SK-N-SH (cell line): ENCODE results near the gene METRNL. TPM values are rescaled to one million over a fixed set of nuclear protein-coding genes. Genes with fewer than 3 reads are reported as not detected.

Experiments
- CTCF ChIA-PET: fragments of 300-600, 350-600 bp; formaldehyde crosslinking; extraction: SDS; loops from one replicate; lab custom pipeline; 2021; lab: Yijun Ruan, JAX
- POLR2A ChIA-PET: fragments of 350-600 bp; sonication (Branson Sonifier 250); formaldehyde crosslinking; extraction: SDS; loops from one replicate; lab custom pipeline; 2020; ENCODE audit warnings: antibody characterized with exemption, inconsistent platforms; lab: Yijun Ruan, JAX
- DNase-seq: peaks from one replicate; pipeline ENCODE4 v3.0.0; 2012
- H2AFZ ChIP-seq: fragments of 200-600 bp; sonication (generic); 2 replicates; pipeline ENCODE4 v1.8.1; 2016; ENCODE audit warnings: antibody characterized with exemption, mild to moderate bottlenecking, low read depth
- H3F3A ChIP-seq: fragments of 200-600 bp; sonication (generic); replicated peaks from 2 replicates; pipeline ENCODE3; 2016; ENCODE audit warnings: antibody characterized with exemption, mild to moderate bottlenecking; ENCODE audit not compliant: insufficient read depth
- H3K27ac ChIP-seq, 2 experiments: fragments of 200-500 bp in 1 of 2; fragments of 200-600 bp in 1 of 2; sonication (Bioruptor generic) in 1 of 2; sonication (generic), shearing (Covaris generic) in 1 of 2; 2 replicates each; pipeline versions ENCODE4 v1.5.1 to v1.6.1; 2014 to 2016; ENCODE audit warnings: low read depth in 2 of 2, inconsistent platforms in 1 of 2, low read length in 1 of 2, mild to moderate bottlenecking in 1 of 2, mixed read lengths in 1 of 2
- H3K27me3 ChIP-seq: fragments of 200-600 bp; sonication (generic), shearing (Covaris generic); 2 replicates; pipeline ENCODE4 v1.6.1; 2016; ENCODE audit warnings: mixed run types; ENCODE audit not compliant: insufficient read depth
- H3K36me3 ChIP-seq, 2 experiments: fragments of 200-500 bp in 1 of 2; fragments of 200-600 bp in 1 of 2; sonication (Bioruptor generic) in 1 of 2; sonication (generic) in 1 of 2; replicated peaks in 1 of 2; 2 replicates each; pipeline versions ENCODE3 to v1.5.1; 2014 to 2016; ENCODE audit warnings: low read length in 1 of 2, mild to moderate bottlenecking in 1 of 2; ENCODE audit not compliant: insufficient read depth in 2 of 2, control insufficient read depth in 1 of 2
- H3K4me1 ChIP-seq, 2 experiments: fragments of 200-500 bp in 1 of 2; fragments of 200-600 bp in 1 of 2; sonication (Bioruptor generic) in 1 of 2; sonication (generic), shearing (Covaris generic) in 1 of 2; 2 replicates each; pipeline versions ENCODE4 v1.5.1 to v1.6.1; 2014 to 2016; ENCODE audit warnings: low read depth in 1 of 2, low read length in 1 of 2, mixed run types in 1 of 2; ENCODE audit not compliant: insufficient read depth in 2 of 2, control insufficient read depth in 1 of 2
- H3K4me2 ChIP-seq: fragments of 200-600 bp; sonication (generic), shearing (Covaris generic); 2 replicates; pipeline ENCODE4 v1.6.1; 2017; ENCODE audit warnings: mixed run types
- H3K4me3 ChIP-seq, 2 experiments: fragments of 200-500 bp in 1 of 2; fragments of 200-600 bp in 1 of 2; sonication (Bioruptor generic) in 1 of 2; sonication (generic), shearing (Covaris generic) in 1 of 2; 2 replicates each; pipeline versions ENCODE4 v1.5.1 to v1.8.1; 2014 to 2016; ENCODE audit warnings: low read depth in 2 of 2, inconsistent platforms in 1 of 2, low read length in 1 of 2, mild to moderate bottlenecking in 1 of 2, mixed read lengths in 1 of 2, moderate library complexity in 1 of 2
- H3K79me2 ChIP-seq: fragments of 200-600 bp; sonication (generic); 2 replicates; pipeline ENCODE4 v1.8.1; 2017; ENCODE audit warnings: mild to moderate bottlenecking; ENCODE audit not compliant: insufficient read depth
- H3K9ac ChIP-seq: fragments of 200-600 bp; sonication (generic); 2 replicates; pipeline ENCODE4 v1.6.1; 2017; ENCODE audit warnings: mixed run types
- H3K9me2 ChIP-seq: fragments of 200-600 bp; sonication (generic); 2 replicates; pipeline ENCODE4 v1.6.1; 2017; ENCODE audit warnings: mixed run types
- H3K9me3 ChIP-seq: fragments of 200-600 bp; sonication (generic); 2 replicates; pipeline ENCODE4 v1.6.1; 2017; ENCODE audit warnings: mixed run types, mild to moderate bottlenecking, moderate library complexity
- H4K20me1 ChIP-seq: fragments of 200-600 bp; sonication (generic); 2 replicates; pipeline ENCODE4 v1.6.1; 2017; ENCODE audit warnings: mild to moderate bottlenecking, mixed run types; ENCODE audit not compliant: insufficient read depth
- ELF1 ChIP-seq: IDR thresholded peaks from 2 replicates; pipeline ENCODE4 v1.4.0; 2012
- FOSL2 ChIP-seq: IDR thresholded peaks from 2 replicates; pipeline ENCODE4 v1.4.0; 2012; ENCODE audit warnings: low read depth, mild to moderate bottlenecking, moderate library complexity, borderline replicate concordance
- FOXM1 ChIP-seq: IDR thresholded peaks from 2 replicates; pipeline ENCODE4 v1.4.0; 2012; ENCODE audit warnings: low read depth, mild to moderate bottlenecking
- GABPA ChIP-seq: IDR thresholded peaks from 2 replicates; pipeline ENCODE4 v1.4.0; 2012; ENCODE audit warnings: low read depth, mild to moderate bottlenecking
- GATA2 ChIP-seq: sonication (generic); formaldehyde crosslinking; IDR thresholded peaks from 2 replicates; pipeline ENCODE4 v1.5.0; 2020; ENCODE audit warnings: mild to moderate bottlenecking, missing genetic modification reagents
- JUND ChIP-seq: IDR thresholded peaks from 2 replicates; pipeline ENCODE4 v1.4.0; 2012
- MXI1 ChIP-seq: IDR thresholded peaks from 2 replicates; pipeline ENCODE4 v1.6.1; 2012; ENCODE audit warnings: mild to moderate bottlenecking, low read depth, low read length, improper control_type of control experiment
- NFIC ChIP-seq: IDR thresholded peaks from 2 replicates; pipeline ENCODE4 v1.4.0; 2012; ENCODE audit warnings: borderline replicate concordance
- NRF1 ChIP-seq: IDR thresholded peaks from 2 replicates; pipeline ENCODE4 v1.6.1; 2012; ENCODE audit warnings: low read depth, mild to moderate bottlenecking, low read length
- SIN3A ChIP-seq: IDR thresholded peaks from 2 replicates; pipeline ENCODE4 v1.6.1; 2012; ENCODE audit warnings: low read depth, mild to moderate bottlenecking, low read length, moderate library complexity, borderline replicate concordance
- SMC3 ChIP-seq: IDR thresholded peaks from 2 replicates; pipeline ENCODE4 v1.6.1; 2012; ENCODE audit warnings: low read depth, low read length, improper control_type of control experiment
- TAF1 ChIP-seq: IDR thresholded peaks from 2 replicates; pipeline ENCODE4 v1.6.1; 2012; ENCODE audit warnings: low read depth, mild to moderate bottlenecking, low read length, moderate library complexity, borderline replicate concordance
- TCF12 ChIP-seq: IDR thresholded peaks from 2 replicates; pipeline ENCODE4 v1.4.0; 2012
- TEAD4 ChIP-seq: IDR thresholded peaks from 2 replicates; pipeline ENCODE4 v1.4.0; 2012; ENCODE audit warnings: mild to moderate bottlenecking, borderline replicate concordance; ENCODE audit not compliant: insufficient read depth
- WGBS: methylation state at CpG from one replicate; pipeline ENCODE4 v1.1.6; 2017; ENCODE audit warnings: low lambda C conversion rate; 5-methylcytosine and 5-hydroxymethylcytosine counted together
- polyA plus RNA-seq, 3 experiments: library from polyadenylated mRNA; depleted of rRNA; stranded (reverse); fragments of >200 nt; gene quantifications; 2 replicates each; pipeline ENCODE4 v1.2.3, GENCODE V29; 2012
- TF ChIP-seq, protein P1 (sequence below): IDR thresholded peaks from 2 replicates; pipeline ENCODE4; 2012
- TF ChIP-seq, protein P2 (sequence below): IDR thresholded peaks from 2 replicates; pipeline ENCODE4 v1.6.1; 2012; ENCODE audit warnings: mild to moderate bottlenecking, low read depth, low read length, moderate library complexity
- TF ChIP-seq, protein P3 (sequence below): IDR thresholded peaks from 2 replicates; pipeline ENCODE4 v1.4.0; 2012; ENCODE audit warnings: low read depth, borderline replicate concordance
- TF ChIP-seq, protein P4 (sequence below): fragments of 200-600 bp; sonication (generic); IDR thresholded peaks from 2 replicates; pipeline ENCODE4 v1.6.1; 2017; ENCODE audit warnings: antibody characterized with exemption, mild to moderate bottlenecking, moderate library complexity

The METRNL gene
- polyA plus RNA-seq, 1 of the 3 experiments (the other 2 are of a cell fraction), result 75.5 TPM

DNA sequence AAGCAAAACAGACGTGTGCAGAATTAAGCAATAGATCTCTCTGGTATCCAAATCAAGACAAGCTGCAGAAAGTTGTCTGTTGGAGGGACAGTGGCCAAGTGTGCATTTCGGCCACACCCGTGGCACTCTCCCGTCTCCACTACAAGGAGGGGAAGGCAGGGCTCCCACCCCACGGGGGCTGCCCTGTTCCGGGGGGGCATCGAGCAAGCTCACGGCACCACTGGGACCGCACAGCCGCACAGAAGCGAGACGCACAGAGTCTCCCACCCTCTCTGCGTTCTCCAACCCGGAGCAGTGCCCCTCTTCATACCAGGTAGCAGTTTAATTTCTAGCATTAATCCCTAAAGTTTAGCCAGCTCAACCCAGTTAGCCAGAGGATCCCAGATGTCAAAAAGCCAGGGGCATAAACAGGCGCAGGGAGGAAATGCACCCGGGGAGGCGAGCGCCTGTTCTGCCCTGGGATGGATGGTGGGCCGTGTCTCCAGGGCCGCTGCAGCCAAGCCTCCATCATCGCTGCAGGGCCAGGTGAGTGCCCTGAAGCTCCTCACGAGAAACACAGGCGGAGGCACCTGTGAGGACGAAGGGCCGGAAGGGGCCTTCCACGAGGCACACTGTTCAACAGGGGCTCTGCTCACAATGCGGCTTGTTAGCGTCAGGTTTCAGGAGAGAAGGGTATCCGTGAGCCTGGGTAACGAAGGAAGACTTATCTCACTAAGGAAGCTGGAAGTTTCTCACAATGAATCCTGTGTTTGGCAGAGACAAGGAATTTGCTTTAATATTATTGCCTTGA lies 42.1 kb upstream of the METRNL start:
- no peak overlapping the region for H2AFZ ChIP-seq
- ChIA-PET CTCF (no interaction called here), POLR2A (no interaction called here)
- H3K9me2 ChIP-seq, result no peaks in the 10 kb centered on the region
- H3K9me3 ChIP-seq, result peaks cover 12% of the 10 kb centered on the region; the same call in 1 of the 2 replicates
- H3K27me3 ChIP-seq, result no peaks in the 10 kb centered on the region
- peaks cover 21 to 61% of the 10 kb centered on the region in 2 experiments for H3K36me3 ChIP-seq
- 90% methylated on average over 30 of the region's 30 CpGs for WGBS
- H3K9ac ChIP-seq, result no peak overlapping the region
- H3K27ac ChIP-seq, result no peak overlapping the region
- no peaks in the 10 kb centered on the region for H3K4me1 ChIP-seq
- H4K20me1 ChIP-seq, result no peaks in the 10 kb centered on the region
- H3K4me3 ChIP-seq, result no peak overlapping the region
- no peaks in the 10 kb centered on the region for H3K79me2 ChIP-seq
- DNase-seq, result peak; percentile 23
- no peak overlapping the region for H3K4me2 ChIP-seq
- TF ChIP-seq GATA2 (CRISPR knock-in tag) (no peak), SMC3 (no peak), NRF1 (no peak), FOXM1 (no peak), GABPA (no peak), MXI1 (no peak), TCF12 (no peak), JUND (no peak), NFIC (no peak), ELF1 (no peak), TAF1 (no peak), TEAD4 (no peak), FOSL2 (no peak), SIN3A (no peak)
- TF ChIP-seq, protein P1, sequence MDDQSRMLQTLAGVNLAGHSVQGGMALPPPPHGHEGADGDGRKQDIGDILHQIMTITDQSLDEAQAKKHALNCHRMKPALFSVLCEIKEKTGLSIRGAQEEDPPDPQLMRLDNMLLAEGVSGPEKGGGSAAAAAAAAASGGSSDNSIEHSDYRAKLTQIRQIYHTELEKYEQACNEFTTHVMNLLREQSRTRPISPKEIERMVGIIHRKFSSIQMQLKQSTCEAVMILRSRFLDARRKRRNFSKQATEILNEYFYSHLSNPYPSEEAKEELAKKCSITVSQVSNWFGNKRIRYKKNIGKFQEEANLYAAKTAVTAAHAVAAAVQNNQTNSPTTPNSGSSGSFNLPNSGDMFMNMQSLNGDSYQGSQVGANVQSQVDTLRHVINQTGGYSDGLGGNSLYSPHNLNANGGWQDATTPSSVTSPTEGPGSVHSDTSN, result no peak
- TF ChIP-seq, protein P2, sequence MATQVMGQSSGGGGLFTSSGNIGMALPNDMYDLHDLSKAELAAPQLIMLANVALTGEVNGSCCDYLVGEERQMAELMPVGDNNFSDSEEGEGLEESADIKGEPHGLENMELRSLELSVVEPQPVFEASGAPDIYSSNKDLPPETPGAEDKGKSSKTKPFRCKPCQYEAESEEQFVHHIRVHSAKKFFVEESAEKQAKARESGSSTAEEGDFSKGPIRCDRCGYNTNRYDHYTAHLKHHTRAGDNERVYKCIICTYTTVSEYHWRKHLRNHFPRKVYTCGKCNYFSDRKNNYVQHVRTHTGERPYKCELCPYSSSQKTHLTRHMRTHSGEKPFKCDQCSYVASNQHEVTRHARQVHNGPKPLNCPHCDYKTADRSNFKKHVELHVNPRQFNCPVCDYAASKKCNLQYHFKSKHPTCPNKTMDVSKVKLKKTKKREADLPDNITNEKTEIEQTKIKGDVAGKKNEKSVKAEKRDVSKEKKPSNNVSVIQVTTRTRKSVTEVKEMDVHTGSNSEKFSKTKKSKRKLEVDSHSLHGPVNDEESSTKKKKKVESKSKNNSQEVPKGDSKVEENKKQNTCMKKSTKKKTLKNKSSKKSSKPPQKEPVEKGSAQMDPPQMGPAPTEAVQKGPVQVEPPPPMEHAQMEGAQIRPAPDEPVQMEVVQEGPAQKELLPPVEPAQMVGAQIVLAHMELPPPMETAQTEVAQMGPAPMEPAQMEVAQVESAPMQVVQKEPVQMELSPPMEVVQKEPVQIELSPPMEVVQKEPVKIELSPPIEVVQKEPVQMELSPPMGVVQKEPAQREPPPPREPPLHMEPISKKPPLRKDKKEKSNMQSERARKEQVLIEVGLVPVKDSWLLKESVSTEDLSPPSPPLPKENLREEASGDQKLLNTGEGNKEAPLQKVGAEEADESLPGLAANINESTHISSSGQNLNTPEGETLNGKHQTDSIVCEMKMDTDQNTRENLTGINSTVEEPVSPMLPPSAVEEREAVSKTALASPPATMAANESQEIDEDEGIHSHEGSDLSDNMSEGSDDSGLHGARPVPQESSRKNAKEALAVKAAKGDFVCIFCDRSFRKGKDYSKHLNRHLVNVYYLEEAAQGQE, result no peak
- TF ChIP-seq, protein P3, sequence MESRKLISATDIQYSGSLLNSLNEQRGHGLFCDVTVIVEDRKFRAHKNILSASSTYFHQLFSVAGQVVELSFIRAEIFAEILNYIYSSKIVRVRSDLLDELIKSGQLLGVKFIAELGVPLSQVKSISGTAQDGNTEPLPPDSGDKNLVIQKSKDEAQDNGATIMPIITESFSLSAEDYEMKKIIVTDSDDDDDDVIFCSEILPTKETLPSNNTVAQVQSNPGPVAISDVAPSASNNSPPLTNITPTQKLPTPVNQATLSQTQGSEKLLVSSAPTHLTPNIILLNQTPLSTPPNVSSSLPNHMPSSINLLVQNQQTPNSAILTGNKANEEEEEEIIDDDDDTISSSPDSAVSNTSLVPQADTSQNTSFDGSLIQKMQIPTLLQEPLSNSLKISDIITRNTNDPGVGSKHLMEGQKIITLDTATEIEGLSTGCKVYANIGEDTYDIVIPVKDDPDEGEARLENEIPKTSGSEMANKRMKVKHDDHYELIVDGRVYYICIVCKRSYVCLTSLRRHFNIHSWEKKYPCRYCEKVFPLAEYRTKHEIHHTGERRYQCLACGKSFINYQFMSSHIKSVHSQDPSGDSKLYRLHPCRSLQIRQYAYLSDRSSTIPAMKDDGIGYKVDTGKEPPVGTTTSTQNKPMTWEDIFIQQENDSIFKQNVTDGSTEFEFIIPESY, result no peak
- TF ChIP-seq, protein P4, sequence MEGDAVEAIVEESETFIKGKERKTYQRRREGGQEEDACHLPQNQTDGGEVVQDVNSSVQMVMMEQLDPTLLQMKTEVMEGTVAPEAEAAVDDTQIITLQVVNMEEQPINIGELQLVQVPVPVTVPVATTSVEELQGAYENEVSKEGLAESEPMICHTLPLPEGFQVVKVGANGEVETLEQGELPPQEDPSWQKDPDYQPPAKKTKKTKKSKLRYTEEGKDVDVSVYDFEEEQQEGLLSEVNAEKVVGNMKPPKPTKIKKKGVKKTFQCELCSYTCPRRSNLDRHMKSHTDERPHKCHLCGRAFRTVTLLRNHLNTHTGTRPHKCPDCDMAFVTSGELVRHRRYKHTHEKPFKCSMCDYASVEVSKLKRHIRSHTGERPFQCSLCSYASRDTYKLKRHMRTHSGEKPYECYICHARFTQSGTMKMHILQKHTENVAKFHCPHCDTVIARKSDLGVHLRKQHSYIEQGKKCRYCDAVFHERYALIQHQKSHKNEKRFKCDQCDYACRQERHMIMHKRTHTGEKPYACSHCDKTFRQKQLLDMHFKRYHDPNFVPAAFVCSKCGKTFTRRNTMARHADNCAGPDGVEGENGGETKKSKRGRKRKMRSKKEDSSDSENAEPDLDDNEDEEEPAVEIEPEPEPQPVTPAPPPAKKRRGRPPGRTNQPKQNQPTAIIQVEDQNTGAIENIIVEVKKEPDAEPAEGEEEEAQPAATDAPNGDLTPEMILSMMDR, result no peak
- peaks cover 4% of the 10 kb centered on the region for H3F3A ChIP-seq
